GM18505 (cell line): Measurements from ENCODE around the gene FOXN3.

Experiments used
- ATAC-seq: cut with Tn5 transposase; IDR thresholded peaks from one replicate; pipeline ENCODE4 v1.9.1; 2021; ENCODE audit not compliant: unreplicated experiment
- POLR2A ChIP-seq: IDR thresholded peaks from 4 replicates; pipeline ENCODE4 v1.6.1; 2011; ENCODE audit warnings: borderline replicate concordance; ENCODE audit not compliant: insufficient read depth, insufficient read length; ENCODE audit errors: extremely low read depth

FOXN3 gene

GRCh38 chr14:89242652-89243279 lies 174.3 kb downstream of the FOXN3 start:
- no peak for TF ChIP-seq POLR2A
- no peak for ATAC-seq

GRCh38 chr14:89241934-89242651 lies 174.9 kb downstream of the FOXN3 start:
- ATAC-seq: no peak
- no peak for TF ChIP-seq POLR2A

GRCh38 chr14:89241257-89241656 lies 175.8 kb downstream of the FOXN3 start:
- ATAC-seq: no peak
- no peak for TF ChIP-seq POLR2A

- no peak for ATAC-seq
- TF ChIP-seq POLR2A: no peak
Measured at GRCh38 chr14:89240414-89240813, 176.6 kb downstream of the FOXN3 start.

- no peak for TF ChIP-seq POLR2A
- ATAC-seq: no peak
Measured at GRCh38 chr14:89239023-89239422, 178.0 kb downstream of the FOXN3 start.

GRCh38 chr14:89237921-89238529 lies 179.0 kb downstream of the FOXN3 start:
- ATAC-seq: no peak
- no peak for TF ChIP-seq POLR2A

GRCh38 chr14:89236851-89237250 lies 180.2 kb downstream of the FOXN3 start:
- TF ChIP-seq POLR2A: no peak

GRCh38 chr14:89233184-89233583 lies 183.8 kb downstream of the FOXN3 start:
- TF ChIP-seq POLR2A: no peak
- no peak for ATAC-seq

More at GRCh38 chr14:89236851-89237250, 180.2 kb downstream of the FOXN3 start:
- ATAC-seq: no peak

- no peak for TF ChIP-seq POLR2A
- no peak for ATAC-seq
Measured at GRCh38 chr14:89232265-89233070, 184.6 kb downstream of the FOXN3 start.

- ATAC-seq: no peak
- TF ChIP-seq POLR2A: no peak
Measured at GRCh38 chr14:89231426-89232113, 185.5 kb downstream of the FOXN3 start.

GRCh38 chr14:89228921-89229639 lies 188.0 kb downstream of the FOXN3 start:
- ATAC-seq: no peak
- TF ChIP-seq POLR2A: no peak

- no peak for TF ChIP-seq POLR2A
- ATAC-seq: no peak
Measured at GRCh38 chr14:89227496-89227836, 189.6 kb downstream of the FOXN3 start.
